Lower leg skin (tissue), 4 donors: ENCODE measurements around the gene CBX6. TPM values are rescaled to one million over a fixed set of nuclear protein-coding genes. Genes with fewer than 3 reads are reported as not detected.
"Not testable (repeated sequence)": the region's sequence is repeated elsewhere in the genome, so short reads cannot be mapped to it uniquely, and the experiment has no call there.

Experiments
- DNase-seq, 2 donors: peaks; one replicate each; pipeline ENCODE4 v3.0.0-alpha.2; 2019; ENCODE audit warnings: low spot score in 2 of 2
- H3K4me3 ChIP-seq: fragments of 200-600 bp; sonication (generic); 2 replicates; pipeline ENCODE4 v1.5.1; 2017; ENCODE audit warnings: mild to moderate bottlenecking, low read depth; ENCODE audit not compliant: poor library complexity, severe bottlenecking
- POLR2A ChIP-seq, 2 donors: fragments of 450-650 bp; IDR thresholded peaks; one replicate each; pipeline ENCODE4 v1.6.1; 2016 to 2017; ENCODE audit warnings: antibody characterized with exemption in 2 of 2, mild to moderate bottlenecking in 1 of 2, moderate library complexity in 1 of 2
- WGBS, 2 donors: methylation state at CpG; one replicate each; pipeline ENCODE4 v1.1.5; 2018; 5-methylcytosine and 5-hydroxymethylcytosine counted together
- intact Hi-C: fragments of 100-400 bp; cut with DNase I; formaldehyde crosslinking; loops from one replicate; pipeline ENCODE4 v1.15.0; 2023; ENCODE audit warnings: low total_unique reads
- total RNA-seq, 4 donors: library from RNA; depleted of rRNA; stranded (reverse); fragments of >200 nt; gene quantifications; one replicate each; pipeline ENCODE4 v1.1.0, GENCODE V29; 2016
- TF ChIP-seq, protein P1 (sequence below), 3 donors: fragments of 450-650 bp; IDR thresholded peaks; one replicate each; pipeline ENCODE4 v1.5.1; 2016; ENCODE audit warnings: antibody characterized with exemption in 3 of 3, mild to moderate bottlenecking in 3 of 3, moderate library complexity in 2 of 3

CBX6 gene
- total RNA-seq, 4 donors from 2014 or later: 5.1 to 20.0 (median 13.9) TPM

DNA sequence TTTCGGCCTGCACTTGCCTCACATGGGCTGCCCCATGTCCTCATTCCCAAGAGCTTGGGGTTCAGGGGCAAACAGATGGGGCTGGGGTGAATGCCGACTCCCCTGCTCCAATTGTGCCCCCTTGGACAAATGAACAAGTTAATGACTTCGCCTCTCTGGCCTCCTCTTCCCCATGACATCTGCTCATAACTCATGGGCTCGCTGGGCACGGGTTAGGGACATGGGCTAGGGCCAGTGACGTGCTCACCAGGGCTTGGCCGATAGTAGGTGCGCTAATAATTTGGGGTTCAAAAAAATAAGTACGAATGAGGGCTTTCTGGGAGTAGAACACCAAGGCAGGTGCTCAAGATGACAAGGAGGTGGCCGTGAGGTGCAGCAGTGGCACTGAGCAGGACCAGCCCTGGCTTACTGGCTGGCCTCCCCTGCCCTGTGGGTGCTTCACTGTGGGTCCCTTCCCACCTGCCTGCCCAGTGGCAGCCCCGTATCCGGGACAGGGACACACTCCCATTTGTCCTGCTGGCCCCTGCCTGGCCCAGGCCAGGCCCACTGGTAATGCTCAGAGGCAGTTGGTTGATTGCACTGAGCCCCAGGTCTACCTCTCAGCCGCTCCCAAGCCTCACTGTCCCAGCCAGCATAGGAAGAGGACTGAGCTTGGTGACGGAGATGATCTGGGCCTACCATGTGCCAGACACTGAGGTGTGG lies 12.3 kb downstream of the CBX6 start:
- no peak overlapping the region for H3K4me3 ChIP-seq
- intact Hi-C loops: loop anchor here (10.0 kb wide), 2 partner anchors 95 to 265 kb away; no protein-coding TSS in a partner anchor
- WGBS, 2 donors: 72 to 82% methylated on average over 14 of the region's 14 CpGs
- no peak for DNase-seq
- TF ChIP-seq, protein P1, sequence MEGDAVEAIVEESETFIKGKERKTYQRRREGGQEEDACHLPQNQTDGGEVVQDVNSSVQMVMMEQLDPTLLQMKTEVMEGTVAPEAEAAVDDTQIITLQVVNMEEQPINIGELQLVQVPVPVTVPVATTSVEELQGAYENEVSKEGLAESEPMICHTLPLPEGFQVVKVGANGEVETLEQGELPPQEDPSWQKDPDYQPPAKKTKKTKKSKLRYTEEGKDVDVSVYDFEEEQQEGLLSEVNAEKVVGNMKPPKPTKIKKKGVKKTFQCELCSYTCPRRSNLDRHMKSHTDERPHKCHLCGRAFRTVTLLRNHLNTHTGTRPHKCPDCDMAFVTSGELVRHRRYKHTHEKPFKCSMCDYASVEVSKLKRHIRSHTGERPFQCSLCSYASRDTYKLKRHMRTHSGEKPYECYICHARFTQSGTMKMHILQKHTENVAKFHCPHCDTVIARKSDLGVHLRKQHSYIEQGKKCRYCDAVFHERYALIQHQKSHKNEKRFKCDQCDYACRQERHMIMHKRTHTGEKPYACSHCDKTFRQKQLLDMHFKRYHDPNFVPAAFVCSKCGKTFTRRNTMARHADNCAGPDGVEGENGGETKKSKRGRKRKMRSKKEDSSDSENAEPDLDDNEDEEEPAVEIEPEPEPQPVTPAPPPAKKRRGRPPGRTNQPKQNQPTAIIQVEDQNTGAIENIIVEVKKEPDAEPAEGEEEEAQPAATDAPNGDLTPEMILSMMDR (IDR thresholded peaks at IDR 0.05): no peak
- no peak for TF ChIP-seq POLR2A (IDR thresholded peaks at IDR 0.05)

DNA sequence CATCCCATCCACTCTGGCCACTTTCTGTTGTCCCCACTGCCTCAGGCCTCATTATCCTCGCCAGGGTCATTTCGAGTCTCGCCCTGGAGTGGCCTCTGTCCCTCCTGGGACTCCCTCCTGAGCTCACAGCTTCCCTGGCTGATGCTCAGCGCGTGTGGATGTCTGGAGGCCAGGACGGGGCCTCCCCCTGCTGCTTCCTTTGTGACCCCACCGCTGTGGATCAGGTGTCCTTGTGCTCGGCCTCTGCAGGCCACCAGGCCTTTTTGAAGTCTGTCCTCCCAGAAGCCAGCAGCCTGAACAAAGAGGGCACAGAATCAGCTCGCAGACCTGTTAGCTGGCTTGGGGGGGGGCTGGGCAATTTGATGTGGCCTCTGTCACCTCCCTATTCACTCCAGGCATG lies 13.5 kb downstream of the CBX6 start:
- intact Hi-C loops: no loop called here
- 72 to 74% methylated on average over 9 of the region's 9 CpGs for WGBS, 2 donors
- TF ChIP-seq, protein P1 (IDR thresholded peaks at IDR 0.05): no peak
- TF ChIP-seq POLR2A (IDR thresholded peaks at IDR 0.05): no peak

DNA sequence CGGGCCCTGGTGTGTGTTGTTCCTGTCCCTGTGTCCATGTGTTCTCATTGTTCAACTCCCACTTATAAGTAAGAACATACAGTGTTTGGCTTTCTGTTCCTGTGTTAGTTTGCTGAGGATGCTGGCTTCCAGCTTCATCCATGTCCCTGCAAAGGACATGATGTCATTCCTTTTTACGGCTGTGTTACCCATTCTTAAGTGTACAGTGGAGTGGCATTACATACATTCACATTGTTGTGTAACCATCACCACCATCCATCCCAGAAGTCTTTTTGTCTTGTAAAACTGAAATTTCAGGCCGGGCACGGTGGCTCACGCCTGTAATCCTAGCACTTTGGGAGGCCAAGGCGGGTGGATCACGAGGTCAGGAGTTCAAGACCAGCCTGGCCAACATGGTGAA lies 17.5 kb downstream of the CBX6 start:
- WGBS, 2 donors: 85 to 92% methylated on average over 7 of the region's 7 CpGs
- H3K4me3 ChIP-seq, DNase-seq, intact Hi-C loops: not testable (repeated sequence)

More for the DNA sequence above, 13.5 kb downstream of the CBX6 start:
- no peak overlapping the region for H3K4me3 ChIP-seq
- no peak for DNase-seq

DNA sequence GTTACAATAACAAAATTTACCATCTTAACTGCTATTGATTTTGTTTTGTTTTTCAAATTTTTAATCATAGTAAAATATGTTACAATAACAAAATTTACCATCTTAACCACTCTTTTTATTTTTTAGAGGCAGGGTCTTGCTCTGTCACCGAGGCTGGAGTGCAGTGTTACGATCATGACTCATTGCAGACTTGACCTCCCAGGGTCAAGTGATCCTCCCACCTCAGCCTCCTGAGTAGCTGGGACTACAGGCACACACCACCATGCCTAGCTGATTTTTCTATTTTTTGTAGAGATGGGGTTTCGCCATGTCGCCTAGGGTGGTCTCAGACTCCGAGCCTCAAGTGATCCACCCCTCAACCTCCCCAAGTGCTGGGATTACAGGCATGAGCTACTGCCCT lies 18.1 kb downstream of the CBX6 start:
- WGBS, 2 donors: 73% methylated on average over 5 of the region's 5 CpGs

GRCh38 chr22:38853196-38853651 lies 18.8 kb downstream of the CBX6 start:
- H3K4me3 ChIP-seq: no peak overlapping the region
- intact Hi-C loops: no loop called here
- 70 to 71% methylated on average over 9 of the region's 9 CpGs for WGBS, 2 donors
- no peak for TF ChIP-seq POLR2A (IDR thresholded peaks at IDR 0.05)
- TF ChIP-seq, protein P1 (IDR thresholded peaks at IDR 0.05): no peak
- DNase-seq: no peak

More for the DNA sequence above, 18.1 kb downstream of the CBX6 start:
- DNase-seq, H3K4me3 ChIP-seq, intact Hi-C loops: not testable (repeated sequence)

- DNase-seq: no peak
- TF ChIP-seq, protein P1 (IDR thresholded peaks at IDR 0.05): no peak
- no peak for TF ChIP-seq POLR2A (IDR thresholded peaks at IDR 0.05)
- intact Hi-C loops: no loop called here
- WGBS, 2 donors: 97 to 100% methylated on average over 1 of the region's 1 CpG
- no peak overlapping the region for H3K4me3 ChIP-seq
Measured at GRCh38 chr22:38852522-38852921, 19.5 kb downstream of the CBX6 start.
